Endothelial cell of umbilical vein (primary cell): ENCODE results near the gene APC2. TPM values are rescaled to one million over a fixed set of nuclear protein-coding genes. Genes with fewer than 3 reads are reported as not detected.

Experiments used
- BruUV-seq: library from RNA; stranded (reverse); fragments of 400-500 nt; replicated peaks from 2 replicates; lab custom pipeline; 2021; lab: Mats Ljungman, UMichigan
- CTCF ChIA-PET: fragments of 300-600, 350-600 bp; sonication (Branson Sonifier 250); formaldehyde crosslinking; loops from one replicate; lab custom pipeline; 2021; ENCODE audit warnings: antibody characterized with exemption, inconsistent platforms; lab: Charles Lee
- POLR2A ChIA-PET: fragments of 300-600, 350-600 bp; sonication (Branson Sonifier 250); formaldehyde crosslinking; loops from one replicate; lab custom pipeline; 2021; ENCODE audit warnings: antibody characterized with exemption, inconsistent platforms; lab: Charles Lee
- DNase-seq: peaks from one replicate; pipeline ENCODE4 v3.0.0-alpha.2; 2011; ENCODE audit warnings: low read depth, low spot score
- FAIRE-seq: peaks from 2 replicates; lab custom pipeline; 2011; peaks lifted over from hg19 to GRCh38; lab: Jason Lieb, UNC
- H2AFZ ChIP-seq: 2 replicates; pipeline ENCODE4 v1.6.0; 2012; ENCODE audit warnings: low read depth, low read length, control low read depth, inconsistent platforms
- H3K27ac ChIP-seq: 2 replicates; pipeline ENCODE4 v1.5.1; 2011; ENCODE audit warnings: low read depth, mild to moderate bottlenecking, control low read depth, low read length, moderate library complexity; ENCODE audit not compliant: insufficient read depth
- H3K27me3 ChIP-seq, 2 experiments: 2 replicates each; pipeline versions ENCODE4 v1.6.0 to v1.6.1; 2011; ENCODE audit warnings: low read length in 2 of 2, mixed read lengths in 1 of 2; ENCODE audit not compliant: control insufficient read depth in 2 of 2, insufficient read depth in 2 of 2
- H3K36me3 ChIP-seq, 2 experiments: 2 replicates in 1 of 2; 3 replicates in 1 of 2; pipeline ENCODE4 v1.5.1; 2011; ENCODE audit warnings: low read length in 2 of 2, mild to moderate bottlenecking in 1 of 2, moderate library complexity in 1 of 2; ENCODE audit not compliant: control insufficient read depth in 2 of 2, insufficient read depth in 2 of 2; ENCODE audit errors: extremely low read depth in 1 of 2
- H3K4me1 ChIP-seq: 3 replicates; pipeline ENCODE4 v1.5.1; 2011; ENCODE audit warnings: mild to moderate bottlenecking, low read length; ENCODE audit not compliant: control insufficient read depth, insufficient read depth; ENCODE audit errors: extremely low read depth
- H3K4me2 ChIP-seq: 2 replicates; pipeline ENCODE4 v1.6.1; 2011; ENCODE audit warnings: low read length, control low read depth, mixed read lengths; ENCODE audit not compliant: insufficient read depth
- H3K4me3 ChIP-seq, 3 experiments: fragments of 200-600 bp in 1 of 3; sonication (generic), shearing (Covaris generic) in 1 of 3; replicated peaks in 1 of 3; 2 replicates each; pipeline ENCODE4 v1.5.1; 2011 to 2016; ENCODE audit warnings: control low read depth in 3 of 3, low read length in 3 of 3, mild to moderate bottlenecking in 2 of 3, inconsistent platforms in 1 of 3, low read depth in 1 of 3, moderate library complexity in 1 of 3; ENCODE audit not compliant: insufficient read depth in 1 of 3
- H3K79me2 ChIP-seq: 2 replicates; pipeline ENCODE4 v1.6.0; 2012; ENCODE audit warnings: low read length, inconsistent platforms; ENCODE audit not compliant: control insufficient read depth, insufficient read depth
- H3K9ac ChIP-seq: replicated peaks from 2 replicates; pipeline ENCODE3; 2011; ENCODE audit warnings: low read length, control low read depth; ENCODE audit not compliant: insufficient read depth; ENCODE audit errors: extremely low read depth
- H3K9me1 ChIP-seq: replicated peaks from 3 replicates; pipeline ENCODE4 v1.6.0; 2011; ENCODE audit warnings: mild to moderate bottlenecking, low read length; ENCODE audit not compliant: control insufficient read depth, insufficient read depth; ENCODE audit errors: extremely low read depth
- H3K9me3 ChIP-seq: replicated peaks from 2 replicates; pipeline ENCODE4 v1.5.1; 2012; ENCODE audit warnings: low read length, inconsistent platforms; ENCODE audit not compliant: control insufficient read depth, insufficient read depth
- H4K20me1 ChIP-seq: replicated peaks from 2 replicates; pipeline ENCODE3; 2011; ENCODE audit warnings: mild to moderate bottlenecking, low read length; ENCODE audit not compliant: control insufficient read depth, insufficient read depth; ENCODE audit errors: extremely low read depth
- CTCF ChIP-seq, 2 donors: IDR thresholded peaks; 1 replicate in 1 of 2; 2 replicates in 1 of 2; pipeline ENCODE4 v1.5.1; 2011; ENCODE audit warnings: low read length in 2 of 2, mild to moderate bottlenecking in 2 of 2, moderate library complexity in 2 of 2, control low read depth in 1 of 2, inconsistent platforms in 1 of 2, low read depth in 1 of 2; ENCODE audit not compliant: insufficient read depth in 1 of 2; ENCODE audit errors: extremely low read depth in 1 of 2
- EZH2 ChIP-seq: IDR thresholded peaks from 2 replicates; pipeline ENCODE4 v1.6.1; 2012; ENCODE audit warnings: borderline replicate concordance, low read depth, mild to moderate bottlenecking, moderate library complexity, low read length, inconsistent platforms; ENCODE audit not compliant: severe bottlenecking
- FOS ChIP-seq: IDR thresholded peaks from 2 replicates; pipeline ENCODE4 v1.6.1; 2011; ENCODE audit warnings: mild to moderate bottlenecking, low read length, moderate library complexity, borderline replicate concordance; ENCODE audit not compliant: insufficient read depth
- GATA2 ChIP-seq: IDR thresholded peaks from 2 replicates; pipeline ENCODE4 v1.7.0; 2011; ENCODE audit warnings: low read depth, mild to moderate bottlenecking, moderate library complexity, mixed read lengths, low read length; ENCODE audit not compliant: insufficient read length, insufficient read depth
- JUN ChIP-seq: IDR thresholded peaks from 2 replicates; pipeline ENCODE4 v1.6.1; 2011; ENCODE audit warnings: borderline replicate concordance, low read depth; ENCODE audit not compliant: insufficient read length, insufficient read depth
- MAX ChIP-seq: IDR thresholded peaks from 2 replicates; pipeline ENCODE4 v1.6.1; 2011; ENCODE audit not compliant: insufficient read depth, insufficient read length
- MYC ChIP-seq: IDR thresholded peaks from one replicate; pipeline ENCODE4 v1.6.1; 2011; ENCODE audit warnings: mild to moderate bottlenecking, low read depth, low read length
- POLR2A ChIP-seq: IDR thresholded peaks from 2 replicates; pipeline ENCODE4 v1.6.1; 2012; ENCODE audit warnings: low read depth, mild to moderate bottlenecking, control low read depth, low read length
- dilution Hi-C: fragments of 300-500 bp; cut with MboI; formaldehyde crosslinking; loops from one replicate; pipeline ENCODE4 v1.15.0; 2019; ENCODE audit warnings: low sequenced_read_pairs; ENCODE audit not compliant: extremely low pct_ligation_motif_present
- intact Hi-C: fragments of 100-400 bp; cut with micrococcal nuclease; formaldehyde crosslinking; loops from one replicate; pipeline ENCODE4 v1.10.0; 2022
- polyA plus RNA-seq, 4 experiments: library from polyadenylated mRNA; depleted of rRNA in 3 of 4; stranded (reverse) in 3 of 4; unstranded in 1 of 4; fragments of >200 nt; gene quantifications; 2 replicates each; pipeline versions ENCODE4 v1.2.1 to v1.2.3, GENCODE V29; 2011 to 2012; ENCODE audit warnings: missing spikeins in 1 of 4
- total RNA-seq: library from RNA; stranded (reverse); gene quantifications from 2 replicates; pipeline ENCODE4 v1.2.3, GENCODE V29; 2021

Gene APC2
- total and polyA plus RNA-seq, 2 donors (not counting 3 experiments of a cell fraction or from before 2014, with no cell fraction given) = 0.01 to 0.04 TPM

- FAIRE-seq = no peak
- H4K20me1 ChIP-seq = no peaks in the 10 kb centered on the region
Measured at GRCh38 chr19:1466461-1467214, 16.7 kb downstream of the APC2 start.

GRCh38 chr19:1467215-1467489 lies 17.2 kb downstream of the APC2 start:
- Histone ChIP-seq H3K36me3 (no peaks in the 10 kb centered on the region), H3K4me2 (no peak overlapping the region), H3K27me3 (peaks cover 40 to 70% of the 10 kb centered on the region in 2 experiments), H3K27ac (no peak overlapping the region), H3K79me2 (no peaks in the 10 kb centered on the region), H4K20me1 (no peaks in the 10 kb centered on the region), H3K9me1 (no peaks in the 10 kb centered on the region), H3K9me3 (no peaks in the 10 kb centered on the region), H2AFZ (no peak overlapping the region), H3K4me3 (no peak overlapping the region), H3K9ac (no peak overlapping the region), H3K4me1 (peaks cover 5% of the 10 kb centered on the region)
- no peak for TF ChIP-seq CTCF (IDR thresholded peaks at IDR 0.05; ENCODE audit: extremely low read depth in 1 of 2, insufficient read depth in 1 of 2, low read depth in 1 of 2, low read length in 2 of 2)
- no peak for TF ChIP-seq MAX
- no peak for TF ChIP-seq GATA2
- TF ChIP-seq EZH2 = no peak
- TF ChIP-seq JUN = no peak
- no peak for TF ChIP-seq POLR2A
- TF ChIP-seq FOS = no peak
- no peak for TF ChIP-seq MYC
- BruUV-seq = no TSS peak
- CTCF ChIA-PET = interaction anchor here (0.6 to 3.6 kb wide), 7 partner anchors 9 to 388 kb away, joined by 3 to 11 read pairs (median 6); partner anchors contain the start of gene REEP6
- intact Hi-C loops (no loop called here), dilution Hi-C loops (no loop called here)
- FAIRE-seq (no peak), DNase-seq (no peak)
- POLR2A ChIA-PET = no interaction called here

More at GRCh38 chr19:1466461-1467214, 16.7 kb downstream of the APC2 start:
- H2AFZ ChIP-seq = no peak overlapping the region
- DNase-seq = no peak
- no peak overlapping the region for H3K4me2 ChIP-seq
- no peaks in the 10 kb centered on the region for H3K36me3 ChIP-seq
- ChIA-PET CTCF (interaction anchor here (0.6 to 3.6 kb wide), 12 partner anchors 8 to 388 kb away, joined by 3 to 14 read pairs (median 6); partner anchors contain the start of gene REEP6), POLR2A (no interaction called here)
- TF ChIP-seq JUN (no peak), FOS (no peak), EZH2 (peak; percentile 69)
- no peak overlapping the region for H3K27ac ChIP-seq
- no peak overlapping the region for H3K4me3 ChIP-seq
- dilution Hi-C loops (no loop called here), intact Hi-C loops (no loop called here)
- no peak overlapping the region for H3K9ac ChIP-seq
- H3K9me3 ChIP-seq = no peaks in the 10 kb centered on the region
- peaks cover 35 to 65% of the 10 kb centered on the region in 2 experiments for H3K27me3 ChIP-seq
- BruUV-seq = no TSS peak
- peaks cover 5% of the 10 kb centered on the region for H3K4me1 ChIP-seq
- H3K79me2 ChIP-seq = no peaks in the 10 kb centered on the region
- no peaks in the 10 kb centered on the region for H3K9me1 ChIP-seq
